DOHH2 (cell line): ENCODE measurements around the gene PRKAR1B.

Source experiments
- CTCF ChIP-seq: fragments of 200-600 bp; sonication (generic); IDR thresholded peaks from one replicate; pipeline ENCODE4 v1.5.1; 2014; ENCODE audit warnings: antibody characterized with exemption, mild to moderate bottlenecking, low read depth, low read length; ENCODE audit not compliant: poor library complexity, severe bottlenecking
- EZH2phosphoT487 ChIP-seq: fragments of 200-600 bp; sonication (generic); IDR thresholded peaks from 2 replicates; pipeline ENCODE4 v1.6.1; 2017; ENCODE audit warnings: borderline replicate concordance, mild to moderate bottlenecking, antibody characterized with exemption, low read length, moderate library complexity, mixed read lengths

GRCh38 chr7:568031-568951 lies 158.8 kb downstream of the PRKAR1B start:
- TF ChIP-seq CTCF (no peak), EZH2phosphoT487 (no peak)
